ENCODE measurements around the gene CFAP57.

The CFAP57 gene

DNA sequence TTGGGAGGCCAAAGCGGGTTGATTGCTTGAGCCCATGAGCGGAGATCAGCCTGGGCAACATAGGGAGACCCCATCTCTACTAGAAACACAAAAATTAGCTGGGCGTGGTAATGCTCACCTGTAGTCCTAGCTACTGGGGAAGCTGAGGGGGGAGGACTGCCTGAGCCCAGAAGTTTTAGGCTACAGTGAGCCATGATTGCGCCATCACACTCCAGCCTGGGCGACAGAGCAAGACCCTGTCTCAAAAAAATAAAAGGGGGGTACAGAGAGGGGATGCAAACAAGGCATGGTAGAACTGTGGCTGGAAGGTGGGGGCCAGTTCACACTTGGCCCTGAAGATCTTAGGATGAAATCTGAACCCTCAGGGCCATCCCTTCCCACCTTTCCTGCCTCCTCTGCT is 114.4 kb downstream of the CFAP57 start:
- H3K27ac ChIP-seq (ENCODE audit: low read length), result no peak overlapping the region
- no peaks in the 10 kb centered on the region for H3K36me3 ChIP-seq (ENCODE audit: insufficient read depth, low read length)
- H2AFZ ChIP-seq (ENCODE audit: low read depth, low read length), result no peak overlapping the region
- DNase-seq (no peak), ATAC-seq (ENCODE audit: insufficient read depth, low read depth) (no peak)
- 0 out of 2 replicates have a peak, but pooled peaks cover 2% of the 10 kb centered on the region for H4K20me1 ChIP-seq (ENCODE audit: insufficient read depth, low read length)
- H3K9ac ChIP-seq (ENCODE audit: low read depth, low read length), result no peak overlapping the region
- no peaks in the 10 kb centered on the region for H3K4me1 ChIP-seq (ENCODE audit: insufficient read depth, low read length)
- H3K27me3 ChIP-seq (ENCODE audit: insufficient read depth, low read length, poor library complexity), result no peaks in the 10 kb centered on the region
- H3K79me2 ChIP-seq (ENCODE audit: insufficient read depth, low read length), result no peaks in the 10 kb centered on the region
- no peaks in the 10 kb centered on the region for H3K9me3 ChIP-seq (ENCODE audit: insufficient read depth, low read length, severe bottlenecking)
- H3K4me3 ChIP-seq (ENCODE audit: low read depth in 1 of 2, low read length in 2 of 2), result no peak overlapping the region
- no peak overlapping the region for H3K4me2 ChIP-seq (ENCODE audit: insufficient read depth, low read length)
- TF ChIP-seq EZH2 (IDR thresholded peaks at IDR 0.05; ENCODE audit: borderline replicate concordance, low read depth, low read length, severe bottlenecking), result no peak
- TF ChIP-seq, protein P1, sequence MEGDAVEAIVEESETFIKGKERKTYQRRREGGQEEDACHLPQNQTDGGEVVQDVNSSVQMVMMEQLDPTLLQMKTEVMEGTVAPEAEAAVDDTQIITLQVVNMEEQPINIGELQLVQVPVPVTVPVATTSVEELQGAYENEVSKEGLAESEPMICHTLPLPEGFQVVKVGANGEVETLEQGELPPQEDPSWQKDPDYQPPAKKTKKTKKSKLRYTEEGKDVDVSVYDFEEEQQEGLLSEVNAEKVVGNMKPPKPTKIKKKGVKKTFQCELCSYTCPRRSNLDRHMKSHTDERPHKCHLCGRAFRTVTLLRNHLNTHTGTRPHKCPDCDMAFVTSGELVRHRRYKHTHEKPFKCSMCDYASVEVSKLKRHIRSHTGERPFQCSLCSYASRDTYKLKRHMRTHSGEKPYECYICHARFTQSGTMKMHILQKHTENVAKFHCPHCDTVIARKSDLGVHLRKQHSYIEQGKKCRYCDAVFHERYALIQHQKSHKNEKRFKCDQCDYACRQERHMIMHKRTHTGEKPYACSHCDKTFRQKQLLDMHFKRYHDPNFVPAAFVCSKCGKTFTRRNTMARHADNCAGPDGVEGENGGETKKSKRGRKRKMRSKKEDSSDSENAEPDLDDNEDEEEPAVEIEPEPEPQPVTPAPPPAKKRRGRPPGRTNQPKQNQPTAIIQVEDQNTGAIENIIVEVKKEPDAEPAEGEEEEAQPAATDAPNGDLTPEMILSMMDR (IDR thresholded peaks at IDR 0.05; ENCODE audit: borderline replicate concordance, extremely low read depth, low read length, poor library complexity, severe bottlenecking), result no peak

DNA sequence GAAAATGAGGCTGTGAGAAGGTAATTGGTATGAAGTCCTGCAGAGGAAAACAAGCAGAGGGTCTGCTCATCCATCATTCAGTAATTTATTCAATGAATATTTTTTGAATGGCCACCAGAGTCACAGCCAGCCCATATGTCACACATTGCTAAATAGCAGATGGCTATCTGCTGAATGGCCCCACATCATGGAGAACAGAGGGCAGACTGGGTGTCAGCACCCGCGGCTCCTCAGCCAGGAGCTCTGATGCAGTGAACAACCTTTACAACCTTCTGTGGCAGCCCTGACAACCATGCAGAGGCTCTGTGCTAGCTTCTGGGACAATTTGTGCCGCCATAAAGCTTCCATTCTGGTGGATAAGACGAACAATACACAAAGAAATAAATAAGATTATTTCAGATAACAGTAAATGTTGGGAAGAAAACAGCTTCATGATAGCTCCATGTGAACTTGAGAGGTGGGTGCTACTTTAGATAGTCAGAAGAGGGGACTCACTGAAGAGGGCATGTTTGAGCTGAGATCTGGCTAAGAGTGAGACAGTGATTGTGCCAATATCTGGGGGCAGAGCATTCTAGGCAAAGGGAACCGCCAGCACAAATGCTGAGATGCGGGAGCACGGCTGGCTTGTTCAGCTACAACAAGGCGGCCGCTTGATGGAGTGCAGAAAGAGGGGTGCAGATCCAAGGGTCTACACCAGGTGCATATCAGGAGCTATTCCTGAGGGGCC is 116.1 kb downstream of the CFAP57 start:
- no peaks in the 10 kb centered on the region for H3K79me2 ChIP-seq (ENCODE audit: insufficient read depth, low read length)
- TF ChIP-seq EZH2 (IDR thresholded peaks at IDR 0.05; ENCODE audit: borderline replicate concordance, low read depth, low read length, severe bottlenecking), result no peak
- TF ChIP-seq, protein P1 (IDR thresholded peaks at IDR 0.05; ENCODE audit: borderline replicate concordance, extremely low read depth, low read length, poor library complexity, severe bottlenecking), result no peak

DNA sequence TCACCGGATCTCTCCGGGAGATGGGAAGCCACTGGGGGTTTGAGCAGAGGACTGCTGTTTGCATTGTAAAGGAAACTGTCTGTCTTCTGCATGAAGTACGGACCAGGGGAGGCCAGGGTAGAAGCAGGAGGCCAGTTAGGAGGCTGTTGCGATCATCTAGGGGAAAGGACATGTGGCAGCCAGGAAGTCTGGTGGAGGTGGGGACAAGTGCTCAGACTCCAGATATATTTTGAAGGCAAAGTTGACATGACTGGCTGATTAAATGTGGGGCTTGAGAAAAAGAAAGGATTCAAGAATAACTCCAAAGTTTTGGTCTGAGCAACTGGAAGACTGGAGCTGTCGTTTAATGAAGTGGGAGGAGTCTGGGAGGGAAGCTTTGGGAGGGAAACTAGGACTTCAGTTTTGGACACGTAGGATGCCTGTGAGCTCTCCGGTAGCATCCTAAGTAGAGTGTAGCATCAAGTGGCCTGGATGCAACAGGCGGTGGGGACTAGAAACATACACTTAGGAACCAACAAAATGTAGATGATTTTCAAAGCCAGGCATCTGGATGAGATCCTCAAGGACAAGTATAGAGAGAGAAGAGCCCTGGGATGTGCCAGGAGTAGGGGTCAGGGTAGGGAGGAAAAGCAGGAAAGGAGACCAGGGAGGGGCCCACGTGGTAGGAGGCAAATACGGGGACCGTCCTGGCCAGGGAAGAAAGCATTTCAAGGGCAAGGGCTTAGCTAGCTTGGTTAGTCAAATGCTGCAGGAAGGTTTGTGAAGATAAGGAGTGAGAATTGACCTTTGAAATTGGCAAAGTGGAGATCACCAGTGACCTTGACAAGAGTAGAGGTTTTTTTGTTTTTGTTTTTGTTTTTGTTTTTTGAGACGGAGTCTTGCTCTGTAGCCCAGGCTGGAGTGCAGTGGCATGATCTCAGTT is 116.9 kb downstream of the CFAP57 start:
- Histone ChIP-seq H3K9ac (ENCODE audit: low read depth, low read length) (no peak overlapping the region), H3K79me2 (ENCODE audit: insufficient read depth, low read length) (no peaks in the 10 kb centered on the region), H3K4me3 (ENCODE audit: low read depth in 1 of 2, low read length in 2 of 2) (no peak overlapping the region), H3K4me1 (ENCODE audit: insufficient read depth, low read length) (no peaks in the 10 kb centered on the region), H3K36me3 (ENCODE audit: insufficient read depth, low read length) (no peaks in the 10 kb centered on the region), H3K4me2 (ENCODE audit: insufficient read depth, low read length) (no peak overlapping the region), H4K20me1 (ENCODE audit: insufficient read depth, low read length) (0 out of 2 replicates have a peak, but pooled peaks cover 2% of the 10 kb centered on the region), H3K27me3 (ENCODE audit: insufficient read depth, low read length, poor library complexity) (no peaks in the 10 kb centered on the region), H3K9me3 (ENCODE audit: insufficient read depth, low read length, severe bottlenecking) (no peaks in the 10 kb centered on the region), H3K27ac (ENCODE audit: low read length) (no peak overlapping the region), H2AFZ (ENCODE audit: low read depth, low read length) (no peak overlapping the region)
- ATAC-seq (ENCODE audit: insufficient read depth, low read depth) (no peak), DNase-seq (no peak)
- TF ChIP-seq, protein P1 (IDR thresholded peaks at IDR 0.05; ENCODE audit: borderline replicate concordance, extremely low read depth, low read length, poor library complexity, severe bottlenecking), result no peak
- TF ChIP-seq EZH2 (IDR thresholded peaks at IDR 0.05; ENCODE audit: borderline replicate concordance, low read depth, low read length, severe bottlenecking), result no peak

More for the DNA sequence above, 116.1 kb downstream of the CFAP57 start:
- Histone ChIP-seq H3K4me2 (ENCODE audit: insufficient read depth, low read length) (no peak overlapping the region), H3K9me3 (ENCODE audit: insufficient read depth, low read length, severe bottlenecking) (no peaks in the 10 kb centered on the region), H4K20me1 (ENCODE audit: insufficient read depth, low read length) (0 out of 2 replicates have a peak, but pooled peaks cover 2% of the 10 kb centered on the region), H3K4me1 (ENCODE audit: insufficient read depth, low read length) (no peaks in the 10 kb centered on the region), H3K4me3 (ENCODE audit: low read depth in 1 of 2, low read length in 2 of 2) (no peak overlapping the region), H3K36me3 (ENCODE audit: insufficient read depth, low read length) (no peaks in the 10 kb centered on the region), H3K27ac (ENCODE audit: low read length) (no peak overlapping the region), H3K9ac (ENCODE audit: low read depth, low read length) (no peak overlapping the region), H3K27me3 (ENCODE audit: insufficient read depth, low read length, poor library complexity) (no peaks in the 10 kb centered on the region), H2AFZ (ENCODE audit: low read depth, low read length) (no peak overlapping the region)
- no peak for DNase-seq
- no peak for ATAC-seq (ENCODE audit: insufficient read depth, low read depth)
